K562 (cell line): ENCODE results near the gene FRMD4B. TPM values are rescaled to one million over a fixed set of nuclear protein-coding genes. Genes with fewer than 3 reads are reported as not detected.

Experiments
- ATAC-seq: fragments of 200-7000 bp; cut with Tn5 transposase; 3 replicates; pipeline ENCODE4 v1.9.1; 2020; ENCODE audit warnings: moderate library complexity
- BruUV-seq: library from RNA; stranded (reverse); fragments of 400-500 nt; replicated peaks from 2 replicates; lab custom pipeline; 2021; lab: Mats Ljungman, UMichigan
- CTCF ChIA-PET: fragments of 300-600 bp; formaldehyde crosslinking; extraction: SDS; loops from one replicate; lab custom pipeline; 2021; ENCODE audit warnings: low intra/inter-chr PET ratio; lab: Yijun Ruan, JAX
- POLR2A ChIA-PET: fragments of 300-600, 350-650 bp; sonication (Branson Sonifier 250); formaldehyde crosslinking; extraction: SDS; loops from one replicate; lab custom pipeline; 2021; ENCODE audit warnings: antibody characterized with exemption, inconsistent platforms; lab: Yijun Ruan, JAX
- DNase-seq, 4 experiments: peaks; one replicate each; pipeline versions ENCODE4 v3.0.0 to v3.0.0-alpha.2; 2011 to 2018; ENCODE audit warnings: low spot score in 3 of 4, mixed read lengths in 3 of 4; ENCODE audit errors: extremely low read depth in 1 of 4
- FAIRE-seq: peaks from 2 replicates; lab custom pipeline; 2011; peaks lifted over from hg19 to GRCh38; lab: Jason Lieb, UNC
- H2AFZ ChIP-seq: 2 replicates; pipeline ENCODE4 v1.6.0; 2011; ENCODE audit warnings: low read depth, low read length, control low read depth, inconsistent platforms
- H3K27ac ChIP-seq: fragments of 200-600 bp; 3 replicates; pipeline ENCODE4 v1.8.0; 2011; ENCODE audit warnings: low read depth, mild to moderate bottlenecking, control low read depth, inconsistent platforms, low read length, moderate library complexity, mixed read lengths; ENCODE audit errors: extremely low read depth
- H3K27me3 ChIP-seq, 2 experiments: fragments of 300-600 bp in 1 of 2; 2 replicates in 1 of 2; 3 replicates in 1 of 2; pipeline versions ENCODE4 v1.6.0 to v1.8.0; 2011; ENCODE audit warnings: inconsistent platforms in 2 of 2, low read length in 2 of 2, mild to moderate bottlenecking in 1 of 2, mixed read lengths in 1 of 2, moderate library complexity in 1 of 2; ENCODE audit not compliant: control insufficient read depth in 2 of 2, insufficient read depth in 2 of 2
- H3K36me3 ChIP-seq: fragments of 300-600 bp; 3 replicates; pipeline ENCODE4 v1.8.0; 2011; ENCODE audit warnings: mild to moderate bottlenecking, low read length, inconsistent platforms; ENCODE audit not compliant: control insufficient read depth, insufficient read depth
- H3K4me1 ChIP-seq, 2 experiments: fragments of 200-600 bp in 1 of 2; replicated peaks in 1 of 2; 2 replicates in 1 of 2; 3 replicates in 1 of 2; pipeline versions ENCODE4 v1.5.1 to v1.8.0; 2011; ENCODE audit warnings: inconsistent platforms in 2 of 2, low read length in 2 of 2, mild to moderate bottlenecking in 1 of 2, mixed read lengths in 1 of 2, moderate library complexity in 1 of 2; ENCODE audit not compliant: control insufficient read depth in 2 of 2, insufficient read depth in 2 of 2
- H3K4me2 ChIP-seq: 2 replicates; pipeline ENCODE4 v1.6.1; 2011; ENCODE audit warnings: low read length, control low read depth, inconsistent platforms, mixed read lengths; ENCODE audit not compliant: insufficient read depth
- H3K4me3 ChIP-seq: fragments of 200-600 bp; sonication (generic), shearing (Covaris generic); 2 replicates; pipeline ENCODE4 v1.5.1; 2016; ENCODE audit warnings: control low read depth, inconsistent platforms
- H3K79me2 ChIP-seq: fragments of 200-600 bp; 3 replicates; pipeline ENCODE4 v1.8.0; 2011; ENCODE audit warnings: low read length, inconsistent platforms; ENCODE audit not compliant: control insufficient read depth, insufficient read depth
- H3K9ac ChIP-seq, 2 experiments: 2 replicates each; pipeline versions ENCODE4 v1.6.0 to v1.6.1; 2011; ENCODE audit warnings: low read depth in 2 of 2, low read length in 2 of 2, control low read depth in 1 of 2, inconsistent platforms in 1 of 2, mild to moderate bottlenecking in 1 of 2, mixed read lengths in 1 of 2; ENCODE audit not compliant: insufficient read depth in 1 of 2
- H3K9me1 ChIP-seq: one replicate; pipeline ENCODE4 v1.6.0; 2011; ENCODE audit warnings: inconsistent platforms, mild to moderate bottlenecking, low read length, moderate library complexity; ENCODE audit not compliant: control insufficient read depth, insufficient read depth
- H3K9me3 ChIP-seq: replicated peaks from 2 replicates; pipeline ENCODE4 v1.5.1; 2011; ENCODE audit warnings: low read depth, low read length, inconsistent platforms; ENCODE audit not compliant: control insufficient read depth, insufficient read depth
- H4K20me1 ChIP-seq: replicated peaks from 2 replicates; pipeline ENCODE4 v1.6.1; 2011; ENCODE audit warnings: low read length, inconsistent platforms, mixed read lengths; ENCODE audit not compliant: control insufficient read depth, insufficient read depth
- FOXA3 ChIP-seq, 2 experiments: fragments of 450-650 bp in 1 of 2; sonication (generic) in 1 of 2; formaldehyde crosslinking; IDR thresholded peaks in 1 of 2; conservative IDR thresholded peaks in 1 of 2; 2 replicates each; pipeline versions ENCODE4 v1.4.0 to v1.8.0; 2020 to 2022; ENCODE audit warnings: mild to moderate bottlenecking in 2 of 2, missing genetic modification reagents in 1 of 2
- HDAC3 ChIP-seq: fragments of 450-650 bp; IDR thresholded peaks from 2 replicates; pipeline ENCODE4 v1.6.1; 2018; ENCODE audit warnings: borderline replicate concordance, mild to moderate bottlenecking, moderate library complexity; ENCODE audit not compliant: partially characterized antibody
- KDM4B ChIP-seq, 2 experiments: fragments of 450-650 bp in 1 of 2; sonication (generic) in 1 of 2; IDR thresholded peaks; 2 replicates each; pipeline ENCODE4 v1.6.1; 2016 to 2017; ENCODE audit warnings: borderline replicate concordance in 2 of 2, antibody characterized with exemption in 1 of 2, low read depth in 1 of 2, mild to moderate bottlenecking in 1 of 2
- NCOR1 ChIP-seq: fragments of 450-650 bp; IDR thresholded peaks from 2 replicates; pipeline ENCODE4 v1.6.1; 2016; ENCODE audit warnings: mild to moderate bottlenecking, moderate library complexity
- NELFE ChIP-seq: IDR thresholded peaks from 2 replicates; pipeline ENCODE4 v1.6.1; 2011; ENCODE audit warnings: mild to moderate bottlenecking; ENCODE audit not compliant: insufficient read depth, insufficient read length
- NR2C1 ChIP-seq, 2 experiments: fragments of 450-650 bp; IDR thresholded peaks; 2 replicates each; pipeline ENCODE4 v1.6.1; 2017; ENCODE audit warnings: mild to moderate bottlenecking in 2 of 2, antibody characterized with exemption in 1 of 2, inconsistent platforms in 1 of 2, missing compliant biosample characterization in 1 of 2, missing genetic modification characterization in 1 of 2
- RBM17 ChIP-seq: fragments of 200-400 bp; formaldehyde crosslinking; IDR thresholded peaks from 2 replicates; pipeline ENCODE4 v1.6.1; 2017; ENCODE audit warnings: low read depth, mild to moderate bottlenecking, low read length, borderline replicate concordance
- TAF7 ChIP-seq: fragments of 450-650 bp; IDR thresholded peaks from 2 replicates; pipeline ENCODE4 v1.6.1; 2016; ENCODE audit warnings: missing genetic modification characterization, missing compliant biosample characterization
- TCF7L2 ChIP-seq: fragments of 150-350 bp; IDR thresholded peaks from 2 replicates; pipeline ENCODE4 v1.6.1; 2016; ENCODE audit warnings: low read depth, mild to moderate bottlenecking, low read length, moderate library complexity
- U2AF1 ChIP-seq: fragments of 200-400 bp; formaldehyde crosslinking; optimal IDR thresholded peaks from 2 replicates; pipeline ENCODE3; 2017; ENCODE audit warnings: mild to moderate bottlenecking, low read depth, low read length, moderate library complexity
- ZBTB9 ChIP-seq: fragments of 450-650 bp; formaldehyde crosslinking; IDR thresholded peaks from 2 replicates; pipeline ENCODE4 v1.4.0; 2020; ENCODE audit warnings: mild to moderate bottlenecking, moderate library complexity
- ZC3H4 ChIP-seq: sonication (generic); formaldehyde crosslinking; IDR thresholded peaks from 2 replicates; pipeline ENCODE4 v1.9.0; 2021; ENCODE audit warnings: missing genetic modification reagents, borderline replicate concordance
- ZNF324 ChIP-seq: fragments of 250-450 bp; sonication (Bioruptor Pico); IDR thresholded peaks from 2 replicates; pipeline ENCODE4 v1.4.0; 2020; ENCODE audit warnings: mild to moderate bottlenecking
- WGBS: fragments of 100-300 bp; shearing (Covaris generic); methylation state at CpG from one replicate; pipeline ENCODE4 v1.1.6; 2016; ENCODE audit warnings: low coverage, mixed read lengths; ENCODE audit not compliant: insufficient coverage; ENCODE audit errors: missing lambda C conversion rate; 5-methylcytosine and 5-hydroxymethylcytosine counted together
- in situ Hi-C: fragments of 300-500 bp; cut with MboI; formaldehyde crosslinking; loops from 4 replicates; pipeline ENCODE4 v1.15.0; 2018; ENCODE audit warnings: inconsistent platforms, mixed read lengths
- intact Hi-C: fragments of 100-400 bp; cut with micrococcal nuclease; formaldehyde crosslinking; loops from 2 replicates; pipeline ENCODE4 v1.14.2; 2022
- polyA plus RNA-seq, 8 experiments: library from polyadenylated mRNA; depleted of rRNA in 4 of 8; stranded (reverse) in 5 of 8; unstranded in 3 of 8; fragments of >200 nt; fragmentation: Nextera tagmentation in 2 of 8; fragmentation: Illumina TruSeq in 1 of 8; extraction: Ambion mirVana in 2 of 8; extraction: Trizol in 1 of 8; gene quantifications; 2 replicates each; pipeline versions ENCODE4 v1.2.1 to v1.2.3, GENCODE V29; 2011 to 2014; ENCODE audit warnings: inconsistent platforms in 1 of 8, missing spikeins in 1 of 8
- total RNA-seq, 7 experiments: library from RNA; depleted of rRNA in 6 of 7; stranded (reverse); fragments of >200 nt in 6 of 7; fragmentation: Illumina TruSeq in 2 of 7; extraction: Trizol in 2 of 7; gene quantifications; 2 replicates each; pipeline versions ENCODE4 v1.2.1 to v1.2.3, GENCODE V29; 2011 to 2021; ENCODE audit warnings: low replicate concordance in 1 of 7

FRMD4B gene
- total and polyA plus RNA-seq, 9 of the 15 experiments (the other 6 are each of a cell fraction or from before 2014, with no cell fraction given), result 0.03 to 0.09 (median 0.04) TPM; not detected in 3

DNA sequence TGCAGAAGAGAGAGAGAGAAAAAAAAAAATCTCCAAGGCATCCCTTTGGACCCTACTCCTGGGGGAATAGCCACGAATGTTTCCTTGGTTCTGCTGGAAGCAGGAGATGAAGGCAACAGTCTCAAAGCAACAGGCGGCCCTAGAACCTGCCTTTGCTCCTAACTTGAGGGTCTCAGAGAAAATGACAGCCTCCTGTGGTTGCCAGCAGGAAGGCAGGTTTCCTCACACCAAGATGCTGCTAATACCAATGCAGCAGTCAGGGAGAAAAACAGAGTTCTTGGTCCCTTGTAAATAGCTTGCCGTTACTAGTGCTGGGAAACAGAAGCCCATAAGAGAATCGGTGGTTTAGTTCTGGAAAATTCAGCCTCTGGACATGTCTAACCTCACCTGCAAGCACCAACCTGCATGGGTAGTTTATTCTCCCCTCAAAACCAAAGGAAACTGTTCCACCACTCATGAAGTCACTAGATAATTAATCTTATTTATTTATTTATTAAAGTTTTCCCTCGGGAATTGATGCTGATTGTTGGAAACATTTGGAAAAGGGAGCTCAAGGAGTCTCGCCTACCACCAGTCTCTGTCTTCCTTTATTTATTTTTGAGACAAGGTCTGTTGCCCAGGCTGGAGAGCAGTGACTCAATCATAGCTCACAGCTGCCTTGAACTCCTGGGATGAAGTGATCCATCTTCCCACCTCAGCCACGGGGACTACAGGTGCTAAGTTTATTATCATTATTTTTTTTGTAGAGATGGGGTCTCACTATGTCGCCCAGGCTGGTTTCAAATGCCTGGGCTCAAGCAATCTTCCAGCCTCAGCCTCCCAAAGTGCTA, 883 bp upstream of the FRMD4B start (continued):
- no peak for TF ChIP-seq NR2C1 (IDR thresholded peaks at IDR 0.05)
- no peak for TF ChIP-seq NR2C1 (tag; IDR thresholded peaks at IDR 0.05)
- TF ChIP-seq ZC3H4 (CRISPR knock-in tag), result no peak
- no peak for TF ChIP-seq ZBTB9

DNA sequence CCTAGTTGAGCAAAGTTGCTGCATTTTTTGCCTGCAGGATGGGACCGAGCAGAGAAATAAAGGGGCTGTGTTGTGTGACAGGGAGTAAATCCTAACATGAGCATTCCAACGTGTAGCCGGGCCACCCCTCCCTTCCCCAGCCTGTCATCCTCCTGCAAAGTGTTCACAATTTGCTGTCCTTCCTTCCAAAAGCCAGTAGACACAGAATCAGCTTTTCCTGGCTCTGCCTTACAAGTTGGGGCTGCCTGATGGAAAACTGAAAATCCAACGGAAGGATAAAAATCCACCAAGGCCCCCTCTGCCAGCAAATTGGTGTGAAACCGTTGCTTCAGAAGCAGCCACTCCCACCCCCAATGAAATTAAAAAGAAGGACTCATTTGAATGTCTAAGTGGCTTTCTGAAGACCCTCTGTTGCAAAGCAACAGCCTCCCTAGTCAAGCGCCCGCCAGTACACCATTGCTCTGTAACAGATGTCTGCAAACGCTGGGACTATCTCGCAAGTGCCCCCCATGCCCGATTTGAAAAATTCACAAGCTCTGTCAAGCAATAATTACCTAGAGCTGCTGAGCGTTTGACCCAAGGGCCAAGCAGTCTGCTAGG, 665 bp downstream of the FRMD4B start:
- TF ChIP-seq TCF7L2 (no peak), TAF7 (no peak), HDAC3 (no peak), ZNF324 (CRISPR knock-in tag) (no peak), RBM17 (no peak), NELFE (no peak), KDM4B (IDR thresholded peaks at IDR 0.05; ENCODE audit: borderline replicate concordance in 2 of 2, low read depth in 1 of 2) (no peak), NCOR1 (no peak), U2AF1 (no peak), FOXA3 (CRISPR knock-in tag; conservative IDR thresholded peaks at IDR 0.05 in 1 of 2, IDR thresholded peaks at IDR 0.05 in 1 of 2) (no peak)
- H3K9ac ChIP-seq, result no peak overlapping the region
- ChIA-PET CTCF (no interaction called here), POLR2A (no interaction called here)
- 0% methylated on average over 6 of the region's 11 CpGs for WGBS
- H3K4me1 ChIP-seq, result peaks cover 0 to 8% of the 10 kb centered on the region in 2 experiments; a peak in 2 of 5 replicates
- H3K4me2 ChIP-seq, result no peak overlapping the region
- no TSS peak for BruUV-seq
- H3K9me3 ChIP-seq, result no peaks in the 10 kb centered on the region
- ATAC-seq, result no peak
- in situ Hi-C loops, result no loop called here
- intact Hi-C loops, result no loop called here
- peaks cover 0 to 18% of the 10 kb centered on the region in 2 experiments; a peak in 2 of 5 replicates for H3K27me3 ChIP-seq
- H2AFZ ChIP-seq, result no peak overlapping the region
- FAIRE-seq, result no peak
- no peaks in the 10 kb centered on the region for H3K79me2 ChIP-seq
- H3K9me1 ChIP-seq, result no peaks in the 10 kb centered on the region
- no peaks in the 10 kb centered on the region for H3K36me3 ChIP-seq
- H4K20me1 ChIP-seq, result no peaks in the 10 kb centered on the region; the same call in 1 of the 2 replicates
- no peak overlapping the region for H3K4me3 ChIP-seq
- DNase-seq, result no peak
- no peak overlapping the region for H3K27ac ChIP-seq
